Stromal cell of bone marrow (primary cell): Measurements from ENCODE around the gene USP6.
"Not testable (repeated sequence)": the region's sequence is repeated elsewhere in the genome, so short reads cannot be mapped to it uniquely, and the experiment has no call there.

ENCODE experiments used
- DNase-seq: peaks from one replicate; pipeline ENCODE4 v3.0.0-alpha.2; 2012; ENCODE audit warnings: low read depth

Gene USP6

GRCh38 chr17:5122056-5122455 is 6.2 kb downstream of the USP6 start:
- DNase-seq, result not testable (repeated sequence)

DNA sequence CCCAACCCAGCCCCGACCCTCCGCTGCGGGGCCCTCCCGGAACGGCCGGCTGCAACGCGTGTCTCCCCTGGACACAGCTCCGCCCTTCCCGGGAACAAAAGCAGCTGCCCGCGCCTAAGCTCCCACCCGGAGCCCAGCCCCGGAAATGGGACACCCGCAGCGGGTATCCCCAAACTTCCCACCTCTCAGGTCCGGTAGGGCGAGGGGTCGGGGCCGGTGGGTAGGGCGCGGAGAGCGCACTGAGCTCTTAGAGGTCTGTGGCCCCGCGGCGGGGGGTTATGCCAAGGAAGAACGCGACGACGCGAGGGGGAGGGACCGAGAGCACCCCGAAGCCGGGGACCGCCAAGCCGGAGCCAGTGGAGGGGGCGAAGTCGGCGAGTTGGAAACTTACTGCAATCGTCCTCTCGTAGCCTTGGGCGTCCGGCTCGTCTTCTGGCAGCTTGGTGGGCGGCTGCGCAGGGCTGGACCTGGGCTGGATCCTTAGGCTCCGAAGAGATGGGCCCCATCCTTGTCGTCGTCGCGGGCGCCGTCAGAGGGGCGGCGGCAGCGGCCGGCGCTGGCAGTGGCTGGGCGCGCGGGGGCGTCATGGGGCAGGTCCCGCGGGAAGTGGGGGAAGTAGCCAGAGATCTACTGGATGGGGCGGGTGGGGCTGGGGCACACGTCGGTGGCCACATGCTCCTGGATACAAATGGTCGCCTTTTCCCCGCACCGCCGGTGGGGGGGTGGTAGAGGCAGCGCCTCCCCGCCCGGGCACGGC is 6.9 kb downstream of the USP6 start:
- no peak for DNase-seq

- no peak for DNase-seq
Measured at GRCh38 chr17:5123343-5124124, 7.7 kb downstream of the USP6 start.

- DNase-seq, result not testable (repeated sequence)
Measured at GRCh38 chr17:5124125-5124760, 8.4 kb downstream of the USP6 start.

DNA sequence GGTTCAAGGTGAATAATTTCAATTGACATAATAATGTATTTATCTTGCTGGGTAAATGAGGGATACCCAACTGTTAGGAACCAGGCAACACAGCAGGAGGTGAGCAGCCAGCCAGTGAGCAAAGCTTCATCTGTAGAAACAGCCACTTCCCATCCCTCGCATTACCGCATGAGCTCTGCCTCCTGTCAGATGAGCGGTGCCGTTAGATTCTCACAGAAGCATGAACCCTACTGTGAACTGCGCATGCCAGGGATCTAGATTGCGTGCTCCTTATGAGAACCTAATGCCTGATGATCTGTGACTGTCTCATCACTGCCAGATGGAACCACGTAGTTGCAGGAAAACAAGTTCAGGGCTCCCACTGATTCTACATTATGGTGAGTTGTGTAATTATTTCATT is 9.1 kb downstream of the USP6 start:
- DNase-seq, result not testable (repeated sequence)

DNA sequence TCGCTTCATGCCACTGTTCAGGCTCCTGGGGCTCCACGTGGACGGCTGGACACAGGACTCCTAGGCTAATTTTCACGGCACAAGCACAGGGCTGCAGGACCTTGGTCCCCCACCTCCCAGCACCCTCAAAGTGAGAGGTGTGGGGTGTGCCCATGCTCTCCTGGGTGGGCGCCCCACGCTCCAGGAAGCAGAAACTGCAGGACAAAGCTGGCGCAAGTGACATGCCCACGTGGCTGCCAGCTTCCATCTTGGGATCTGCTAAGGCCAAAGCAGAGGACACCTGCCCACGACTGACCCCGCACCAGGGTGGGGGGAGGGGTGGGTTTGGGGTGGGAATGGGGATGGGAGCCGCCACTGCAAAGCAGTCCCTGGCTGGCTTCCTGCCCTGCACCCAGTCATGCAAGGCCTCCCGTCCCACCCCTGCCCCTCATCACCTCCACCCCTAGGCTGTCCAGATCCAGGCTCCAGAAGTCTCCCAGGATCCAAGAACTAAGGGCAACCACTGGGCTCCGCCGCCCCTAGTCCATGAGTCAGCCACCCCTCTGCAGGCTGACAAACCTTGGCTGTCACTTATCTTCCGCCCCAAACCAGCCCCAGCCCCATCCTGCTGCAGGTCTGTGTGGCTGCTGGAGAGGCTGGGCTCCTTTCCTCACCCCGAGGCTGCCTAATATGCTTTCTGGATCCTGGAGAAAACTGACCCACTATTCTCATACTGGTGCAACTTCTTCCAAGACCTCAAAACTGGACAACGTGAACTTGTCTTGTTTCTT is 11.1 kb downstream of the USP6 start:
- no peak for DNase-seq

- no peak for DNase-seq
Measured at GRCh38 chr17:5127910-5128309, 12.1 kb downstream of the USP6 start.

- not testable (repeated sequence) for DNase-seq
Measured at GRCh38 chr17:5128387-5128786, 12.6 kb downstream of the USP6 start.

GRCh38 chr17:5128905-5129535 is 13.2 kb downstream of the USP6 start:
- no peak for DNase-seq

DNA sequence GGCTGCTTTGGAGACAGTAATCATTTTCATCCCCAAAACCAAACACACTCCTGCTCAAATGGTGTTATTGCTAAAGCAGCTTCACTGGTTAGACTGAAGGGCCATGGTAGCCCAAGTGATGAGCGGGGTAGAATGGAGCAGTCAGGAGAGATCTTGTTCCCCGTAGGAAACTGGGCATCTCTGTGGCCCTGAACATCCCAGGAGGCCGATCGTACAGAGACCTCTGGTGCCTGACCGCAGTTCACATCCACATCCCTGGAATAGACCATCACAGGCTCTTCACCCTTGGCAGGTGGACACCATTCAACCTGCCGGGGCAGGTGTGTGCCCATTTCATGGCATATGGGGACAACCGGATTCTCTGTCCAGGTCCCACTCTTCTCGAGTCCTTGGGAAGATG is 13.9 kb downstream of the USP6 start:
- not testable (repeated sequence) for DNase-seq

- DNase-seq, result not testable (repeated sequence)
Measured at GRCh38 chr17:5130261-5130660, 14.4 kb downstream of the USP6 start.

DNA sequence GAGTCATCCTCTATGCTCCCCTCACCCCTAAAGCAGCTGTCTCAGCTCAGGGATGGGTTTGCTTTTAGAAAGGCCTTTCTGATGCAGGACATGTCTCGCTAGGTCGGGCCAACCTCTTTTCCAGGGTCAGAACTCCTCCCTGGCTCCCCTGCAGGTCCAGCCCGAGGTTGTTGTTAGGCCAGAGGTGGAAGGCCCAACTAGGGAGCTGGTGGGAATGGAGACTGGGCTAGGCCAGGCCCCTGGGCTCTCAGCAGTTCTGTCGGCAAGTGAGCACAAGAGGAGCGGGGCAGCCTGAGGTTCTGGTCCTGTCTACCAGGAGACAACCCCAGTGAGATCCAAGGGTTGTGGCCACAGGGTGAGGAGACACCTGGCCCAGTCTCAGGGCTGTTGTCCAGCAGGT is 14.9 kb downstream of the USP6 start:
- not testable (repeated sequence) for DNase-seq

GRCh38 chr17:5131146-5131715 is 15.4 kb downstream of the USP6 start:
- DNase-seq, result no peak

GRCh38 chr17:5131799-5132502 is 16.1 kb downstream of the USP6 start:
- DNase-seq, result not testable (repeated sequence)

GRCh38 chr17:5132503-5133225 is 16.8 kb downstream of the USP6 start:
- not testable (repeated sequence) for DNase-seq

DNA sequence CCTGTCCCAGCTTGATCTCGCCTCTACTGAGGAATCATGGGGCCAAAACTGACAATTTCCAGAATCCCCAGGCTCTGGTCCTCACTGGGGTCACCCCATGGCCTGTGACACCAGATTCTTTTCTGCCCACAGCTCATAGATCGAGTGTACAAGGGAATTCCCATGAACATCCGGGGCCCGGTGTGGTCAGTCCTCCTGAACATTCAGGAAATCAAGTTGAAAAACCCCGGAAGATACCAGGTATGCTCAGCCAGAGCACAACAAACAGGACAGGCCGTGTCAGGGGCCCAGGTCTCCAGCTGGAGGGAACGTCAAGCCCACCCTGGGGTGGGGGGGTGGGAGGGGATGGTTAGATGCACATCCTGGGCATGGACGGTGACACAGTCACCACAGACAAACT is 17.5 kb downstream of the USP6 start:
- no peak for DNase-seq

- DNase-seq, result not testable (repeated sequence)
Measured at GRCh38 chr17:5133961-5134360, 18.1 kb downstream of the USP6 start.

- not testable (repeated sequence) for DNase-seq
Measured at GRCh38 chr17:5134571-5134970, 18.7 kb downstream of the USP6 start.

DNA sequence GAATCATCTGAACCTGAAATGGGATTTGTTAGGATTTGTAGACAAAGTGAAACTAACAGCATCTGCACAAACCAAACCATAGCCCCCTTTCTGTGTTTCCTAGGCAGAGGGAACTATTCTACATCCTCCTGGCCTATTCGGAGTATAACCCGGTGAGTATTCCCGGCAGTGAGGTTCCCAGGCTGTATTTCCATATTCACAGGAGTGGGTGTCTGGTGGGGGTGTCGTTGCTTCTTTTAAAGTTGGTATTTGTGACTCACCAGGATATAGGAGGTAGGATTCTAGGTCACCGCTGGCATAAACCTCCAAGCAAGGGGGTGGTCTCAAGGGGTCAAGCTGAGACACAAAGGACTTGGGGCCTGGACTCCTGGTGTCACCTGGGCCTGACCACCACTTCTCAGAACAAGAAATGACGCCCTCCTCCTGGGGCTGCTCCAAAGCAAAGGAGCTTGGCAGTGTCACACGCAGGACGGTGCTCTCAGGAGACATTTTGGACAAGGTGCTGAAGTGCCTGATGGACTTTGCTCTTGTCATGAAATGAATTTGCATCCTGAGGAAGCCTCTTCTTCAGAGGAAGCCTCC is 19.4 kb downstream of the USP6 start:
- not testable (repeated sequence) for DNase-seq
